GM12878 (cell line): ENCODE results near the gene MACROD2. TPM values are rescaled to one million over a fixed set of nuclear protein-coding genes. Genes with fewer than 3 reads are reported as not detected.

ENCODE experiments used
- ATAC-seq: fragments of 200-7000 bp; cut with Tn5 transposase; 3 replicates; pipeline ENCODE4 v1.9.1; 2020; ENCODE audit warnings: mild to moderate bottlenecking, moderate library complexity
- BruUV-seq: library from RNA; stranded (reverse); fragments of 400-500 nt; replicated peaks from 2 replicates; lab custom pipeline; 2021; lab: Mats Ljungman, UMichigan
- CTCF ChIA-PET: fragments of 300-600 bp; sonication (Branson Sonifier 250); formaldehyde crosslinking; extraction: SDS; loops from one replicate; lab custom pipeline; 2021; ENCODE audit warnings: inconsistent platforms; lab: Yijun Ruan, JAX
- POLR2A ChIA-PET: fragments of 350-600 bp; formaldehyde crosslinking; extraction: SDS; loops from one replicate; lab custom pipeline; 2021; ENCODE audit warnings: inconsistent platforms; lab: Charles Lee
- RAD21 ChIA-PET: fragments of 300-600 bp; sonication (Branson Sonifier 250); formaldehyde crosslinking; loops from one replicate; lab custom pipeline; 2023; ENCODE audit warnings: antibody characterized with exemption; ENCODE audit not compliant: unreplicated experiment; lab: Charles Lee
- SMC1A ChIA-PET: fragments of 300-600 bp; sonication (Branson Sonifier 250); formaldehyde crosslinking; loops from one replicate; lab custom pipeline; 2023; ENCODE audit not compliant: unreplicated experiment, uncharacterized antibody; lab: Charles Lee
- DNase-seq: peaks from one replicate; pipeline ENCODE4 v3.0.0-alpha.2; 2011; ENCODE audit warnings: low read depth, low spot score
- FAIRE-seq: peaks from 3 replicates; lab custom pipeline; 2011; peaks lifted over from hg19 to GRCh38; lab: Jason Lieb, UNC
- H2AFZ ChIP-seq: 2 replicates; pipeline ENCODE4 v1.6.0; 2011; ENCODE audit warnings: low read depth, low read length, control low read depth; ENCODE audit not compliant: control insufficient read depth
- H3K27ac ChIP-seq: 2 replicates; pipeline ENCODE4 v1.5.1; 2011; ENCODE audit warnings: control low read depth; ENCODE audit not compliant: control insufficient read depth, insufficient read depth
- H3K27me3 ChIP-seq, 2 experiments: replicated peaks in 1 of 2; 2 replicates each; pipeline versions ENCODE4 v1.6.0 to v1.6.1; 2011; ENCODE audit warnings: low read length in 1 of 2; ENCODE audit not compliant: control insufficient read depth in 2 of 2, insufficient read depth in 2 of 2
- H3K36me3 ChIP-seq, 2 experiments: 2 replicates each; pipeline ENCODE4 v1.5.1; 2011; ENCODE audit warnings: low read length in 1 of 2; ENCODE audit not compliant: control insufficient read depth in 2 of 2, insufficient read depth in 2 of 2
- H3K4me1 ChIP-seq: 2 replicates; pipeline ENCODE4 v1.6.1; 2011; ENCODE audit warnings: mild to moderate bottlenecking, low read length, moderate library complexity, mixed read lengths; ENCODE audit not compliant: control insufficient read depth, insufficient read depth
- H3K4me2 ChIP-seq: 2 replicates; pipeline ENCODE4 v1.6.0; 2011; ENCODE audit warnings: control low read depth; ENCODE audit not compliant: control insufficient read depth, insufficient read depth
- H3K4me3 ChIP-seq: fragments of 200-600 bp; sonication (generic); 2 replicates; pipeline ENCODE4 v1.5.1; 2016
- H3K79me2 ChIP-seq: 2 replicates; pipeline ENCODE4 v1.6.0; 2011; ENCODE audit warnings: low read length; ENCODE audit not compliant: control insufficient read depth, insufficient read depth
- H3K9ac ChIP-seq: 2 replicates; pipeline ENCODE4 v1.8.0; 2011; ENCODE audit warnings: low read length, control low read depth, mixed read lengths; ENCODE audit not compliant: control insufficient read depth, insufficient read depth
- H3K9me3 ChIP-seq: replicated peaks from 3 replicates; pipeline ENCODE4 v1.5.1; 2011; ENCODE audit warnings: mild to moderate bottlenecking, low read length; ENCODE audit not compliant: control insufficient read depth, insufficient read depth
- H4K20me1 ChIP-seq: 2 replicates; pipeline ENCODE4 v1.6.0; 2011; ENCODE audit not compliant: control insufficient read depth, insufficient read depth
- CHD4 ChIP-seq: fragments of 200-600 bp; sonication (generic); IDR thresholded peaks from 2 replicates; pipeline ENCODE4 v1.6.1; 2016; ENCODE audit warnings: mild to moderate bottlenecking
- RELA ChIP-seq: fragments of 450-650 bp; IDR thresholded peaks from 2 replicates; pipeline ENCODE4 v1.8.0; 2014; ENCODE audit warnings: borderline replicate concordance; ENCODE audit not compliant: partially characterized antibody
- SIX5 ChIP-seq: IDR thresholded peaks from 2 replicates; pipeline ENCODE4 v1.6.1; 2011; ENCODE audit warnings: mild to moderate bottlenecking, low read depth, low read length, moderate library complexity; ENCODE audit not compliant: severe bottlenecking
- TBL1XR1 ChIP-seq: IDR thresholded peaks from 2 replicates; pipeline ENCODE4 v1.6.1; 2012; ENCODE audit warnings: low read depth, low read length, improper control_type of control experiment
- YBX1 ChIP-seq: fragments of 450-650 bp; IDR thresholded peaks from 2 replicates; pipeline ENCODE4 v1.6.1; 2016; ENCODE audit warnings: antibody characterized with exemption
- ZBED1 ChIP-seq: IDR thresholded peaks from 2 replicates; pipeline ENCODE4 v1.6.1; 2016; ENCODE audit warnings: borderline replicate concordance
- WGBS: methylation state at CpG from one replicate; pipeline ENCODE4 v1.1.6; 2016; ENCODE audit warnings: low lambda C conversion rate; ENCODE audit not compliant: insufficient replicate concordance, insufficient coverage; ENCODE audit errors: missing lambda C conversion rate; 5-methylcytosine and 5-hydroxymethylcytosine counted together
- in situ Hi-C: fragments of 300-500 bp; cut with MboI; formaldehyde crosslinking; loops from 9 replicates; pipeline ENCODE4 v1.14.3; 2018; ENCODE audit warnings: mixed read lengths
- intact Hi-C: fragments of 100-400 bp; cut with micrococcal nuclease; formaldehyde crosslinking; loops from one replicate; pipeline ENCODE4 v1.14.2; 2022; ENCODE audit not compliant: unreplicated experiment
- polyA plus RNA-seq, 11 experiments: library from polyadenylated mRNA; depleted of rRNA in 4 of 11; unstranded in 6 of 11; stranded (reverse) in 5 of 11; fragments of >200 nt; fragmentation: Nextera tagmentation in 4 of 11; fragmentation: Illumina TruSeq in 1 of 11; extraction: Ambion mirVana in 4 of 11; extraction: Trizol in 1 of 11; gene quantifications; 1 replicate in 1 of 11; 2 replicates in 10 of 11; pipeline versions ENCODE4 v1.2.1 to v1.2.3, GENCODE V29; 2011 to 2016; ENCODE audit warnings: inconsistent platforms in 2 of 11, missing spikeins in 2 of 11, low read depth in 1 of 11
- total RNA-seq, 4 experiments: library from RNA; depleted of rRNA in 3 of 4; stranded (reverse); fragments of >200 nt in 3 of 4; fragmentation: Illumina TruSeq in 1 of 4; extraction: Trizol in 1 of 4; gene quantifications; 2 replicates each; pipeline versions ENCODE4 v1.2.1 to v1.2.3, GENCODE V29; 2013 to 2021
- TF ChIP-seq, protein P1 (sequence below): IDR thresholded peaks from 2 replicates; pipeline ENCODE4 v1.6.1; 2011; ENCODE audit warnings: low read depth, mild to moderate bottlenecking, low read length, moderate library complexity, borderline replicate concordance; ENCODE audit errors: extremely low read depth
- TF ChIP-seq, protein P2 (sequence below): fragments of 450-650 bp; IDR thresholded peaks from 2 replicates; pipeline ENCODE4 v1.6.1; 2018; ENCODE audit warnings: mild to moderate bottlenecking, low read depth, moderate library complexity; ENCODE audit not compliant: partially characterized antibody

The MACROD2 gene
- total and polyA plus RNA-seq, 10 of the 15 experiments (the other 5 are each of a cell fraction or from before 2014, with no cell fraction given), result 1.1 to 21.5 (median 2.2) TPM

DNA sequence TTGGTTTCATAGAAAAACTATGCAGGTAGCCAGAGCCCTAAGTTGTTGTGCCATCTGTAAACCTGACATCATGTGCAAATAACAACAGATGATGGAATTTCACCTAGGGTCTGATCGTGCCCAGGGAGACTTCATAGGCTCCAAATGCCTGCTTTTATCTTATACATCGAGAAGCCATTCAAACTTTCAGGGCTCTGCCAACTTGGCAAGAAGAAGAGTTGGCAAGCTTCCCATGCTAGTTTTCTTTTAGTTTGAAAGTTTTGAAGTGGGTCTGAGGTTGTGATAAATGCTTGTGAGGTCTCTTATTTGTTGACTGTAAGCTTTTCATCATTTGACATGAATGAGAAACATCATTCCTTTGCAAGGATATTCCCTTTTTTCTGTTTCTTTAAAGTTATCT is 517.5 kb downstream of the MACROD2 start:
- Histone ChIP-seq H3K9me3 (no peaks in the 10 kb centered on the region), H3K79me2 (no peaks in the 10 kb centered on the region), H3K27me3 (no peaks in the 10 kb centered on the region), H3K9ac (no peak overlapping the region), H3K4me1 (no peaks in the 10 kb centered on the region), H3K4me3 (no peak overlapping the region), H4K20me1 (no peaks in the 10 kb centered on the region), H2AFZ (no peak overlapping the region), H3K36me3 (no peaks in the 10 kb centered on the region), H3K4me2 (no peak overlapping the region), H3K27ac (no peak overlapping the region)
- ChIA-PET RAD21 (no interaction called here), SMC1A (no interaction called here), POLR2A (no interaction called here), CTCF (no interaction called here)
- in situ Hi-C loops (no loop called here), intact Hi-C loops (no loop called here)
- no peak for TF ChIP-seq CHD4
- no peak for TF ChIP-seq TBL1XR1
- no peak for TF ChIP-seq SIX5
- TF ChIP-seq ZBED1, result no peak
- TF ChIP-seq, protein P1, sequence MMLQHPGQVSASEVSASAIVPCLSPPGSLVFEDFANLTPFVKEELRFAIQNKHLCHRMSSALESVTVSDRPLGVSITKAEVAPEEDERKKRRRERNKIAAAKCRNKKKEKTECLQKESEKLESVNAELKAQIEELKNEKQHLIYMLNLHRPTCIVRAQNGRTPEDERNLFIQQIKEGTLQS, result no peak
- TF ChIP-seq YBX1, result no peak
- TF ChIP-seq RELA, result no peak
- TF ChIP-seq, protein P2, sequence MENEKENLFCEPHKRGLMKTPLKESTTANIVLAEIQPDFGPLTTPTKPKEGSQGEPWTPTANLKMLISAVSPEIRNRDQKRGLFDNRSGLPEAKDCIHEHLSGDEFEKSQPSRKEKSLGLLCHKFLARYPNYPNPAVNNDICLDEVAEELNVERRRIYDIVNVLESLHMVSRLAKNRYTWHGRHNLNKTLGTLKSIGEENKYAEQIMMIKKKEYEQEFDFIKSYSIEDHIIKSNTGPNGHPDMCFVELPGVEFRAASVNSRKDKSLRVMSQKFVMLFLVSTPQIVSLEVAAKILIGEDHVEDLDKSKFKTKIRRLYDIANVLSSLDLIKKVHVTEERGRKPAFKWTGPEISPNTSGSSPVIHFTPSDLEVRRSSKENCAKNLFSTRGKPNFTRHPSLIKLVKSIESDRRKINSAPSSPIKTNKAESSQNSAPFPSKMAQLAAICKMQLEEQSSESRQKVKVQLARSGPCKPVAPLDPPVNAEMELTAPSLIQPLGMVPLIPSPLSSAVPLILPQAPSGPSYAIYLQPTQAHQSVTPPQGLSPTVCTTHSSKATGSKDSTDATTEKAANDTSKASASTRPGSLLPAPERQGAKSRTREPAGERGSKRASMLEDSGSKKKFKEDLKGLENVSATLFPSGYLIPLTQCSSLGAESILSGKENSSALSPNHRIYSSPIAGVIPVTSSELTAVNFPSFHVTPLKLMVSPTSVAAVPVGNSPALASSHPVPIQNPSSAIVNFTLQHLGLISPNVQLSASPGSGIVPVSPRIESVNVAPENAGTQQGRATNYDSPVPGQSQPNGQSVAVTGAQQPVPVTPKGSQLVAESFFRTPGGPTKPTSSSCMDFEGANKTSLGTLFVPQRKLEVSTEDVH, result no peak
- no peak for DNase-seq
- WGBS, result 3% methylated on average over 2 of the region's 2 CpGs
- no TSS peak for BruUV-seq
- no peak for ATAC-seq
- no peak for FAIRE-seq
